Neural cell (in vitro differentiated cells): Measurements from ENCODE around the gene DAPP1. TPM values are rescaled to one million over a fixed set of nuclear protein-coding genes. Genes with fewer than 3 reads are reported as not detected.

Experiments used
- H2AFZ ChIP-seq: fragments of 200-600, 300-800 bp; sonication (generic), shearing (Covaris generic); 2 replicates; pipeline ENCODE4 v1.6.0; 2014; ENCODE audit warnings: low read depth, mild to moderate bottlenecking, antibody characterized with exemption, low read length, moderate library complexity
- H3F3A ChIP-seq: fragments of 200-600 bp; shearing (Covaris generic); 2 replicates; pipeline ENCODE4 v1.6.1; 2016; ENCODE audit warnings: mild to moderate bottlenecking, moderate library complexity, mixed read lengths, antibody characterized with exemption, low read length; ENCODE audit not compliant: insufficient read depth, poor library complexity, severe bottlenecking
- H3K27ac ChIP-seq: fragments of 200-600, 300-800 bp; sonication (generic), shearing (Covaris generic); 2 replicates; pipeline ENCODE4 v1.5.1; 2014; ENCODE audit warnings: mild to moderate bottlenecking, low read length, moderate library complexity
- H3K27me3 ChIP-seq: fragments of 300-800, 200-600 bp; sonication (generic), shearing (Covaris generic); 2 replicates; pipeline ENCODE4 v1.6.0; 2014; ENCODE audit warnings: mild to moderate bottlenecking, low read depth, low read length, moderate library complexity; ENCODE audit not compliant: insufficient read depth
- H3K36me3 ChIP-seq: fragments of 300-800, 200-600 bp; sonication (generic), shearing (Covaris generic); 2 replicates; pipeline ENCODE4 v1.5.1; 2014; ENCODE audit warnings: mild to moderate bottlenecking, antibody characterized with exemption, low read length, moderate library complexity; ENCODE audit not compliant: insufficient read depth
- H3K4me2 ChIP-seq: fragments of 300-800, 200-600 bp; sonication (generic), shearing (Covaris generic); 2 replicates; pipeline ENCODE4 v1.6.0; 2014; ENCODE audit warnings: mild to moderate bottlenecking, low read length
- H3K4me3 ChIP-seq: fragments of 300-800, 200-600 bp; sonication (generic), shearing (Covaris generic); 2 replicates; pipeline ENCODE4 v1.5.1; 2014; ENCODE audit warnings: mild to moderate bottlenecking, low read length, moderate library complexity
- H3K79me2 ChIP-seq: fragments of 200-600 bp; shearing (Covaris generic); replicated peaks from 2 replicates; pipeline ENCODE4 v1.6.0; 2014; ENCODE audit warnings: mild to moderate bottlenecking, low read length, moderate library complexity; ENCODE audit not compliant: insufficient read depth
- H3K9ac ChIP-seq: fragments of 300-800, 200-600 bp; sonication (generic), shearing (Covaris generic); 2 replicates; pipeline ENCODE4 v1.6.1; 2016; ENCODE audit warnings: mild to moderate bottlenecking, low read length, mixed read lengths
- H3K9me2 ChIP-seq: fragments of 200-600 bp; shearing (Covaris generic); 2 replicates; pipeline ENCODE4 v1.6.1; 2016; ENCODE audit warnings: mild to moderate bottlenecking, low read length, mixed read lengths; ENCODE audit not compliant: insufficient read depth
- H3K9me3 ChIP-seq: fragments of 200-600, 300-800 bp; sonication (generic), shearing (Covaris generic); 2 replicates; pipeline ENCODE4 v1.6.1; 2016; ENCODE audit warnings: mild to moderate bottlenecking, mixed run types, low read length, moderate library complexity, mixed read lengths
- H4K20me1 ChIP-seq: fragments of 200-600 bp; shearing (Covaris generic); 2 replicates; pipeline ENCODE4 v1.6.1; 2016; ENCODE audit warnings: mild to moderate bottlenecking, mixed run types; ENCODE audit not compliant: insufficient read depth
- CTCF ChIP-seq: fragments of 450-650 bp; IDR thresholded peaks from 2 replicates; pipeline ENCODE4 v1.5.1; 2014; ENCODE audit warnings: antibody characterized with exemption, mild to moderate bottlenecking, moderate library complexity; ENCODE audit not compliant: poor library complexity, severe bottlenecking
- EP300 ChIP-seq: fragments of 450-650 bp; conservative IDR thresholded peaks from 2 replicates; pipeline ENCODE4 v1.6.1; 2014; ENCODE audit warnings: antibody characterized with exemption, mild to moderate bottlenecking, moderate library complexity; ENCODE audit not compliant: poor library complexity, severe bottlenecking
- EZH2 ChIP-seq: fragments of 200-600, 300-800 bp; shearing (Covaris generic), sonication (generic); IDR thresholded peaks from 2 replicates; pipeline ENCODE4 v1.6.1; 2014; ENCODE audit warnings: antibody characterized with exemption, low read length, borderline replicate concordance, mild to moderate bottlenecking; ENCODE audit not compliant: insufficient read depth, poor library complexity, severe bottlenecking
- MXI1 ChIP-seq: fragments of 450-650 bp; conservative IDR thresholded peaks from 2 replicates; pipeline ENCODE4 v1.6.1; 2014; ENCODE audit warnings: antibody characterized with exemption, mild to moderate bottlenecking; ENCODE audit not compliant: poor library complexity, severe bottlenecking
- POLR2AphosphoS5 ChIP-seq: IDR thresholded peaks from 2 replicates; pipeline ENCODE4 v1.6.1; 2012
- RAD21 ChIP-seq: fragments of 450-650 bp; conservative IDR thresholded peaks from 2 replicates; pipeline ENCODE4 v1.6.1; 2014; ENCODE audit warnings: antibody characterized with exemption, mild to moderate bottlenecking, moderate library complexity
- SMC3 ChIP-seq: fragments of 450-650 bp; conservative IDR thresholded peaks from 2 replicates; pipeline ENCODE4 v1.6.1; 2014; ENCODE audit warnings: antibody characterized with exemption, mild to moderate bottlenecking, moderate library complexity; ENCODE audit not compliant: poor library complexity
- TAF1 ChIP-seq: IDR thresholded peaks from 2 replicates; pipeline ENCODE4 v1.6.1; 2012; ENCODE audit warnings: low read depth
- polyA plus RNA-seq: library from polyadenylated mRNA; depleted of rRNA; stranded (reverse); fragments of >200 nt; gene quantifications from 2 replicates; pipeline ENCODE4 v1.2.3, GENCODE V29; 2014
- TF ChIP-seq, protein P1 (sequence below): IDR thresholded peaks from 2 replicates; pipeline ENCODE4 v1.6.1; 2012; ENCODE audit warnings: borderline replicate concordance

The DAPP1 gene
- polyA plus RNA-seq, 1 donor from 2014 or later, result not detected

- H3K9me2 ChIP-seq, result no peaks in the 10 kb centered on the region
- H3K9me3 ChIP-seq, result no peaks in the 10 kb centered on the region
- H3K9ac ChIP-seq, result no peak overlapping the region
- H2AFZ ChIP-seq, result no peak overlapping the region
- H3K27ac ChIP-seq, result no peak overlapping the region
- no peaks in the 10 kb centered on the region for H3K27me3 ChIP-seq
- no peaks in the 10 kb centered on the region for H3K79me2 ChIP-seq
- no peak for TF ChIP-seq MXI1
- H3K36me3 ChIP-seq, result no peaks in the 10 kb centered on the region
- no peaks in the 10 kb centered on the region for H4K20me1 ChIP-seq
- no peaks in the 10 kb centered on the region for H3F3A ChIP-seq
- H3K4me2 ChIP-seq, result no peak overlapping the region
- H3K4me3 ChIP-seq, result no peak overlapping the region
These were observed 17.1 kb downstream of the DAPP1 start for GRCh38 chr4:99833756-99834155.

GRCh38 chr4:99834569-99834968 lies 17.9 kb downstream of the DAPP1 start:
- no peak overlapping the region for H3K4me2 ChIP-seq
- no peaks in the 10 kb centered on the region for H4K20me1 ChIP-seq
- H3F3A ChIP-seq, result no peaks in the 10 kb centered on the region
- H3K27ac ChIP-seq, result no peak overlapping the region
- H3K4me3 ChIP-seq, result no peak overlapping the region
- no peak overlapping the region for H2AFZ ChIP-seq
- no peaks in the 10 kb centered on the region for H3K9me3 ChIP-seq
- H3K9ac ChIP-seq, result no peak overlapping the region
- TF ChIP-seq RAD21, result no peak
- no peaks in the 10 kb centered on the region for H3K79me2 ChIP-seq
- no peaks in the 10 kb centered on the region for H3K36me3 ChIP-seq
- no peaks in the 10 kb centered on the region for H3K9me2 ChIP-seq
- no peaks in the 10 kb centered on the region for H3K27me3 ChIP-seq

DNA sequence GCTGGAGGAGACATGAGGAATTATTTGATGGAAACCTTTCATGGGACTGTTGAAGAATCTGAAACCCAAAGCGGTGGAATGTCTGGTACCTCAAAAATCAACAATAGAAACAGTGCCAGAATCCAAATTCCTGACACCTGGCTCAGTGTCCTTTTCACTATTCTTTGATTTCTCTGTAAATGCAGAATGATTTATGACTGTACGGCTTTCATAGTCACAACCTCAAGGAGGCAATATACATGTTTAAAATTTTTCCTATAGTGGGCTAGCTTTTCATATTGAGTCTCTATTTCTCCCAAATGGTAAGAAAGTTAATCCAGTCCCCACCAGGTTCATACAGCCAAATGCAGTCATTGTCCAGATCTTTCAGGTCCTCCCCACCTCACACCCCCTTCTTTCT lies 19.3 kb downstream of the DAPP1 start:
- Histone ChIP-seq H3K9me3 (no peaks in the 10 kb centered on the region), H3K9me2 (no peaks in the 10 kb centered on the region), H3K36me3 (no peaks in the 10 kb centered on the region), H4K20me1 (no peaks in the 10 kb centered on the region), H3F3A (no peaks in the 10 kb centered on the region), H3K27me3 (no peaks in the 10 kb centered on the region), H2AFZ (no peak overlapping the region), H3K9ac (no peak overlapping the region), H3K79me2 (no peaks in the 10 kb centered on the region), H3K4me2 (no peak overlapping the region), H3K27ac (no peak overlapping the region), H3K4me3 (no peak overlapping the region)
- TF ChIP-seq EZH2 (no peak), CTCF (no peak), TAF1 (no peak), POLR2AphosphoS5 (no peak), EP300 (no peak), SMC3 (no peak), RAD21 (no peak), MXI1 (no peak)
- TF ChIP-seq, protein P1, sequence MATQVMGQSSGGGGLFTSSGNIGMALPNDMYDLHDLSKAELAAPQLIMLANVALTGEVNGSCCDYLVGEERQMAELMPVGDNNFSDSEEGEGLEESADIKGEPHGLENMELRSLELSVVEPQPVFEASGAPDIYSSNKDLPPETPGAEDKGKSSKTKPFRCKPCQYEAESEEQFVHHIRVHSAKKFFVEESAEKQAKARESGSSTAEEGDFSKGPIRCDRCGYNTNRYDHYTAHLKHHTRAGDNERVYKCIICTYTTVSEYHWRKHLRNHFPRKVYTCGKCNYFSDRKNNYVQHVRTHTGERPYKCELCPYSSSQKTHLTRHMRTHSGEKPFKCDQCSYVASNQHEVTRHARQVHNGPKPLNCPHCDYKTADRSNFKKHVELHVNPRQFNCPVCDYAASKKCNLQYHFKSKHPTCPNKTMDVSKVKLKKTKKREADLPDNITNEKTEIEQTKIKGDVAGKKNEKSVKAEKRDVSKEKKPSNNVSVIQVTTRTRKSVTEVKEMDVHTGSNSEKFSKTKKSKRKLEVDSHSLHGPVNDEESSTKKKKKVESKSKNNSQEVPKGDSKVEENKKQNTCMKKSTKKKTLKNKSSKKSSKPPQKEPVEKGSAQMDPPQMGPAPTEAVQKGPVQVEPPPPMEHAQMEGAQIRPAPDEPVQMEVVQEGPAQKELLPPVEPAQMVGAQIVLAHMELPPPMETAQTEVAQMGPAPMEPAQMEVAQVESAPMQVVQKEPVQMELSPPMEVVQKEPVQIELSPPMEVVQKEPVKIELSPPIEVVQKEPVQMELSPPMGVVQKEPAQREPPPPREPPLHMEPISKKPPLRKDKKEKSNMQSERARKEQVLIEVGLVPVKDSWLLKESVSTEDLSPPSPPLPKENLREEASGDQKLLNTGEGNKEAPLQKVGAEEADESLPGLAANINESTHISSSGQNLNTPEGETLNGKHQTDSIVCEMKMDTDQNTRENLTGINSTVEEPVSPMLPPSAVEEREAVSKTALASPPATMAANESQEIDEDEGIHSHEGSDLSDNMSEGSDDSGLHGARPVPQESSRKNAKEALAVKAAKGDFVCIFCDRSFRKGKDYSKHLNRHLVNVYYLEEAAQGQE, result no peak
